Measurements from ENCODE around the gene PHF20.
"Not testable (repeated sequence)": the region's sequence is repeated elsewhere in the genome, so short reads cannot be mapped to it uniquely, and the experiment has no call there.

Gene PHF20

DNA sequence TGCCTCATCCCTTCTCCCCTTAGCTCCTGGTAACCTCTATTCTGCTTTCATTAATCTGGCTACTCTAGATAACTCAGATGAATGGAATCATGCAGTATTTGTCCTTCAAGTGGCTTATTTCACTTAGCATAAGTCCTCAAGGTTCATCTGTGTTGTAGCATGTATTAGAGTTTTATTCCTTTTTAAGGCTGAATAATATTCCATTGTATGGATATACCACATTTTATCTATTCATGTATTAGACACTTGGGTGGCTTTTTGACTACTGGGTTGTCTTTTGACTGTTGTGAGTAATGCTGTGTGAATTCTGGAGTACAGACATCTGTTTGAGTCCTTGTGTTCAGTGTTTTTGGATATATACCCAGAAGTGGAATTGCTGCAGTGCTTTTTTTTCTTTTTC, 58.4 kb downstream of the PHF20 start:
- H3K4me3 ChIP-seq (ENCODE audit: low read depth, low read length): no peak overlapping the region
- no peak for DNase-seq (ENCODE audit: low read depth)

DNA sequence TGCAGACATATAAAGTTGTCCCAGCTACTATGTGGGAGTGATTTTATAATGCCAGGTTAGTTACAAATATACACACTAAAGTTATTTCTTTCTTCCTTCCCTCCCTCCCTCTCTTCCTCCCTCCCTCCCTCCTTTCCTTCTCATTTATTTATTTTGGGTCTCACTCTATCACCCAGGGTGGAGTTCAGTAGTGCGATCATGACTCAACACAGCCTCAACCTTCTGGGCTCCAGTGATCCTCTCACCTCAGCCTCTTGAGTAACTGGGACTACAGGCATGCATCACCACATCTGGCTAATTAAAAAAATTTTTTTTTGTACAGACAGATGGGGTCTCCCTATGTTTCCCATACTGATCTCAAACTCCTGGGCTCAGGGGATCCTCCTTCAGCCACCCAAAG, 59.2 kb downstream of the PHF20 start:
- no peak overlapping the region for H3K4me3 ChIP-seq (ENCODE audit: low read depth, low read length)
- DNase-seq (ENCODE audit: low read depth): no peak

DNA sequence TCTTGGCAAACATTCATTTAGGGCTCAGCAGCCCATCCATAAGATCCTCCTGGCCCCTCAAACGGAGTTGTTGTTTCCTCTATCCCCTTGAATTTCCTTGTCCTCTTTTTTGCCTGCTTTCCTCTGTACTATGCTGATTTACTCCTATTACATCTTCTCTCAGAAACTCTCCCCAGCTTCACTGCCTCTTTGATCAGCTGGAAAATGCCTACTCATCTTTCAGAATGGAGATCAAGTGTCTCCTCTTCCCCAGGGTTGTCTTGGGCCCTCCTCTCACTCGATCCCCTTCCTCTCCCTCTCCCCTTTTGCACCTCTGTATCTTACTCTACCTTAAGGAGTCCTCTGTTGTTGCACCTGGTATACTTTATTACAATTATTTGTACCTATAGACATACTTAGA, 60.2 kb downstream of the PHF20 start:
- H3K4me3 ChIP-seq (ENCODE audit: low read depth, low read length): no peak overlapping the region
- DNase-seq (ENCODE audit: low read depth): no peak

DNA sequence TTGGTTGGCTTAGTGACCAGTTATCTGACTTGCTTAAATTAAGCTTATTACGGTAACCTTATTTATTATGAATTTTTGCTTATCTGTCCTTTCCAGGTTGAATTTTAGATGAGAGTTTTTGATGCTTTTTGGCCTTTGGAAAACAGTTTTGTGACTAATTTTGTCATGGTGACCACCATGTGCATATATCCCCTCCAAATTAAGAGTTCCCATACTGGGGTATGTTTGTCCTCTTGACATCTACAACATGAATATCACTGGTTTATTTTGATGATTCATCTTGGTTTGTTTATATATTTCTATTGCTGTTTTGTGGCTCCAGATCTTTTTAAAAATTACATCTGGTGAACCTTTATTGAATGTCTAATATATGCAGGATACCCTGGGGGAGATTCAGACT, 61.4 kb downstream of the PHF20 start:
- DNase-seq (ENCODE audit: low read depth): no peak

DNA sequence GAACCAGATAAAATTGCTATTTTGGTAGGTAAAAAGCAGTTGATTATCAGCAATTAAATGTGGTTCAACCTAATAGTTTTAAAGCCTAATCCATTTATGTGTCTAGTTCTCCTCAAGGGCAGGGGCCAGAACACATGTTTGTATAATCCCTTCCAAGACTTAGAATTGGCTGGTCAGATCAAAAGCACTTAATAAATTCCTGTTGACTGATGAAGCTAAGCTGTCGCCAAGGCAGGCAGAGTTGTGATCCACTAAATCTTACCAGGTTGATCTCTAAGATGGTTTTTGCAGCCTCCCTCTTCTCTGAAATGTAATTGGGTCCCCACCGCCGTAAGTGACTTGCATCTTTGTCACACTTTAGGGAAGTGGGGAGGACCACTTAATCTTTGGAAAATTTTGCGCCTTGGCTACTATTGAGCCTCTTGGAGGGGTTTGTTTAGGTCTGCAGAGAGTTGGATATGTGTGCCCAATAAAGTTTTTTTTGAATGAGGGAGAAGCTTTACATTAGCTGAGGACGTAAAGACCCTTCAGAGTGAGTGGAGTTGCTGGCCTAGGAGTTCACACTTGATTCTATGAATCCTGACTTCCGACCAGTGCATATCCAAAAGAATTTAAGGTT, 65.9 kb downstream of the PHF20 start:
- H3K4me3 ChIP-seq (ENCODE audit: low read depth, low read length): no peak overlapping the region
- no peak for DNase-seq (ENCODE audit: low read depth)

More for the DNA sequence above, 61.4 kb downstream of the PHF20 start:
- no peak overlapping the region for H3K4me3 ChIP-seq (ENCODE audit: low read depth, low read length)

DNA sequence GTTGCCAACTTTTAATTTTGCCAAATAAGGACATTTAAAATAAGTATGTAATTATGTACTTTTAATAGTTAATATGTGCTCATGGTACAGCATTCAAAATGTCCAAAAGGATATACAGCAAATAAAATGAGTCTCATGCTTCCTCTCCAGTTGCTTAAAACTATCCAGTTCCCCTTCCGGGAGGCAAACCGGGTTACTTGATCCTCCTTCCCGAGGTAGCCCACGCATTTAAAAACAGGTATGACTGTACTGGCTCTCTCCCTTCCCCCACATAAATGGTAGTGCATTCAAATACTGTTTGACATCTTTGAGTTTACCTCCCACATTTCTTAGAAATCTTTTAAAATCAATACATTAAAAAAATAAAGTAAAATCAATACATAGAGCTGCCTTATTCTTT, 66.4 kb downstream of the PHF20 start:
- no peak for DNase-seq (ENCODE audit: low read depth)
- H3K4me3 ChIP-seq (ENCODE audit: low read depth, low read length): no peak overlapping the region

DNA sequence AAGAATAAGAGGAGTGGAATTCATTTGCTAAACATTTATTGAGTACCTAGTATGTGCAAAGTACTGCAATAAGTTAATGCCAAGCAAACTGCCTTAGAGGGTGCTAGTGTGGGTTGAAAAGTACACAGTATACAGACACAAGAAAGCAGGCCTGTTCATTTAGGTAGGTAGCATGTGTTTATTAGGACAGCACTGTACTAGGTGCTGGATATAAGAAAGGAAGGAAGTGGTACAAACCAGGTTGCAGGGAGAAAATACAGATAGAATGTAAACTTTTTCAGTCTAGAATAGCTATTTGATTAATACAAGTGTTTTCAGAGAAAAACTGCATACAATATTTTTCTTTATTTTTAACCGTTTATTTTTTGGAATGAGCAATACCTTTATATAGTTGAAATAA, 68.1 kb downstream of the PHF20 start:
- no peak for DNase-seq (ENCODE audit: low read depth)
- H3K4me3 ChIP-seq (ENCODE audit: low read depth, low read length): no peak overlapping the region

DNA sequence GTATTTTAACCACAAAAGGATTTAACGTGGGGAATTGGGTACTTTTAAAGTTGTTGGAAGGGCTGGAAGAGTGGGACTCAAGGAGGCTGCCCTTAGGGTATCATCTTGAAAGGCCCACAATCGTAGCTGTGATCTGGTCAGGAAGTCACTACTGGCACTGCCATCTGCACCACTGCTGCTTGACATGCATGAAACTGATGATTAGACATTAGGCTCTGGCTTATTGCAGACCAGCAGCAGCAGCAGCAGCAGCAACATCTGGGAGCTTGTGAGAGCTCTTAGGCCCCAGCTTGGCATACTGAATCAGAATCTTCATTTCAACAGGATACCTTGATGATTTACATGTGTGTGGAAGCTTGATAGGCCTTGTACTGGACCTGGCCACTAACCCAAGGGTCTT, 68.6 kb downstream of the PHF20 start:
- no peak for DNase-seq (ENCODE audit: low read depth)
- no peak overlapping the region for H3K4me3 ChIP-seq (ENCODE audit: low read depth, low read length)

DNA sequence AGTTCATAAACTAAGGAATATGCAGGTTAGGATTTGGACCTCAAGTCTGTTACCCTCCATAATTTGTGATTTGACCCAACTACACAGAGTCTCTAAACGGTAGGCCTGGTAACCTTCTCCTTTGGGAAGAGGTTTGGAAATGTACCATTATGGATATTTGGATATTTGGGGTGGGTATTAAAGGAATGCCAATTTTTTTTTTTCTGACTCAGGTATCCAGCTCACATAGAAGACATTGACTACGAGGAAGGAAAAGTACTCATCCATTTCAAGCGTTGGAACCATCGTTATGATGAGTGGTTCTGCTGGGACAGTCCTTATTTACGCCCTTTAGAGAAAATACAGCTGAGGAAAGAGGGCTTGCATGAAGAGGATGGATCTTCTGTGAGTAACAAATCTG, 70.5 kb downstream of the PHF20 start:
- DNase-seq (ENCODE audit: low read depth): no peak
- no peak overlapping the region for H3K4me3 ChIP-seq (ENCODE audit: low read depth, low read length)

DNA sequence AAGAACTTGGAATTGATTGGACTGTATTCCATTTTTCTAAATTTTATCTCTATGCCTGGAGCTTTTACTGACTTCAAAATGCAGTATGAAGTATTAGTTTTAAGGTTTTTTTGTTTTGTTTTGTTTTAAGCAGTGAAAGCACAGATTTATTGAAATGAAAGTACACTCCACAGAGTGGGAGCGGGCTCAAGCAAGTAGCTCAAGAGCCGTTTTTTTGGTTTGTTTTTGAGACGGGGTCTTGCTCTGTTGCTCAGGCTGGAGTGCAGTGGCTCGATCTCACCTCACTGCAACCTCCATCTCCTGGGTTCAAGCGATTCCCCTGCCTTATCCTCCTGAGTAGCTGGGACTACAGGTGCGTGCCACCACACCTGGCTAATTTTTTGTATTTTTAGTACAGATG, 72.1 kb downstream of the PHF20 start:
- H3K4me3 ChIP-seq (ENCODE audit: low read depth, low read length); DNase-seq (ENCODE audit: low read depth): not testable (repeated sequence)

DNA sequence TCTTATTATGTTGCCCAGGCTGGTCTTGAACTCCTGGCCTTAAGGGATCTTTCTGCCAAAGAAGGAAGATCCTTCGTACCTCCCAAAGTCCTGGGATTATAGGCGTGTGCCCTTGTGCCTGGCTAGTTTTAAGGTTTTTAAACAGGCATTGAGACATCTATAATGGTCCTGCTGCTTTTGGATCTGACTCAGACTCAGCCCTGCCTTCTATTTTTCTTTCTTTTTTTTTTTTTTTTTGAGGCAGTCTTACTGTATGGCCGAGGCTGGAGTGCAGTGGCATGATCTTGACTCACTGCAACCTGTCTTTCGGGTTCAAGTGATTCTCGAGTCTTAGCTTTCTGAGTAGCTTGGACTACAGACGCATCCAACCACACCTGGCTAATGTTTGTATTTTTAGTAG, 73.7 kb downstream of the PHF20 start:
- H3K4me3 ChIP-seq (ENCODE audit: low read depth, low read length): no peak overlapping the region
- no peak for DNase-seq (ENCODE audit: low read depth)

DNA sequence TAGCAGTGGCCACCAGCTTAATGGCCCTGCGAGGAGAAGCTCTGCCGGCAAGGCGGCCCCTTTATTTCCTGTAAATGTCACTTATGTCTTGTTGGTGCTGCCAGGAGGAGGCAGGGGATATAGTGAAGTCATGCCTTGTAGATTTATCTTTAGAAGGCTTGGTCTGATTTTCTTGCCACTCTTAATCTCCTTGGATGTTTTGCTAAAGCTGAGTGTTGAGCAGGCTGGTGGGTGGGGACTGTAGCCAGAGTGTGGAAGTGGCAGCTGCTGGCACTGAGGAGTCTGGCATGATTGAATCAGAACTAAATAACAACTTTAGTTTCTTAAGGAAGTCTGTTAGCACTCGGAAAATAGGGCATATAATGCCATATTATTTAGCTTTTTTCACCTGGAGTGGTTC, 77.9 kb downstream of the PHF20 start:
- H3K4me3 ChIP-seq (ENCODE audit: low read depth, low read length): no peak overlapping the region
- DNase-seq (ENCODE audit: low read depth): no peak

DNA sequence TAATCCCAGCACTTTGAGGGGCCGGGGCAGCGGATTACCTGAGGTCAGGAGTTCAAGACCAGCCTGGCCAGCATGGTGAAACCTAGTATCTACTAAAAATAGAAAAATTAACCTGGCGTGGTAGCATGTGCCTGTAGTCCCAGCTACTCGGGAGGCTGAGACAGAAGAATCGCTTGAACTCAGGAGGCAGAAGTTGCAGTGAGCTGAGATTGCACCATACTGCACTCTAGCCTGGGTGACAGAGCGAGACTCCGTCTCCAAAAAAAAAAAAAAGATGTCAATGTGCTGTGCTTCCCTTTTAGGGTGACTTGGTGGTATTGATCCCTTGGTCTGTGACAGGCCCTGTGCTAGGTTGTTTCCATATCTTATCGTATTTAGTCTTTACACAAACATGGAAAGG, 79.8 kb downstream of the PHF20 start:
- H3K4me3 ChIP-seq (ENCODE audit: low read depth, low read length); DNase-seq (ENCODE audit: low read depth): not testable (repeated sequence)

DNA sequence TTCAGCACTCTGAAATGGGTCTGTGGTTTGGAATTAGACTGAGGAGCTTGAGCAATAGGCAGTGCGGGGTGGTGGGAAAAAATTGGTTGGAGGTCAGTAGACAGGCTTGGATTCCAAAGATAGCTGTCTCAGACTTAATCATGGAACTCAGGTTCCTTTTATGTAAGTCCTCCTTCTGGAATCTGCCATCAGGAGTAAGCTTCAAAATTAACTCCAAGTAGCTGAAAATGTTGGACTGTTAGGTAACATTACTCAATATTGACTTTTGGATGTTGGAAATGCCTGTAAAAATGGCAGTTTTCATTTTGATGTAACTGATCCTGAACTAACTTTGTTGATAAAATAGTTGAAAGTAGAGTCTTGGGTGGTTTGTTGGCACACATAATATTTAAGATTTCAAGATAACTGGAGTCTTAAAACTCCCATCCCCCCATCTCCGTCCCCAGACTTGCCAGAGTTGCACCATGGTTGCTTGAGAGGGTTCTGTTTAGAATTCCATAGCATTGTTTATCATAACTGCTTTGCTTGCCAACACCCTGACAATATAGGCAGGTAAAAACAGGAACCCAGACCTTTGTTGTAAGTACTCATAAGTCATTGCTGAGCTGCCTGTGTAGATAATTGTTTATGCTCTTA, 83.0 kb downstream of the PHF20 start:
- no peak overlapping the region for H3K4me3 ChIP-seq (ENCODE audit: low read depth, low read length)
- DNase-seq (ENCODE audit: low read depth): no peak

DNA sequence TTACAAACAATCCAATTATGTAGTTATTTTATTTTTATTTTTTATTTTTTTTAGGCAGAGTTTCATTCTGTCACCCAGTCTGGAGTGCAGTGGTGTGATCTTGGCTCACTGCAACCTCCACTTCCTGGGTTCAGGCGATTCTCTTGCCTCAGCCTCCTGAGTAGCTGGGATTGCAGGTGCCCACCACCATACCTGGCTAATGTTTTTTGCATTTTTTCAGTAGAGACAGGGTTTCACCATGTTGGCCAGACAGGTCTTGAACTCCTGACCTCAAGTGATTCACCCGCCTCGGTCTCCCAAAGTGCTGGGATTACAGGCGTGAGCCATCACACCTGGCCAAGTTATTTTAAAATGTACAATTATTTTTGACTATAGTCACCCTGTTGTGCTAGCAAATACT, 83.8 kb downstream of the PHF20 start:
- DNase-seq (ENCODE audit: low read depth); H3K4me3 ChIP-seq (ENCODE audit: low read depth, low read length): not testable (repeated sequence)

DNA sequence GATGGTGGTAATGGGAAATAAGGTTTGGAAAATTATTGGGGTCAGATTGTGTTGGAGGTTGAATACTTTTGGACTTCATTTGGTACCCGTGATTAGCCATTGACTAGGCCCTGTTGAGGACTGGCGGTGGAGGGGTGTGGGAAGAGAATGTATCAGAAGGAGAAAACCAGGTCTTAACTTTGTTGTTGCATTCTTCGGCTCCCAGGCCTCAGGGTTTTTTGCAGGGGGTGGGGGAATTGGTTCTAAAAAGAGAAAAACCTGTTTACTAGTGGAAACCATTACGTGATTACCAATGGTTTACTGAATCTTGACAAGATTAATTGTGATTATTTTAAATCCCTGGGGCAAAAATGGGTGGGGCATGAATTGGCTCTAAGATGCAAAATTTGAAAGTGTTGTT, 85.1 kb downstream of the PHF20 start:
- H3K4me3 ChIP-seq (ENCODE audit: low read depth, low read length): no peak overlapping the region
- no peak for DNase-seq (ENCODE audit: low read depth)

DNA sequence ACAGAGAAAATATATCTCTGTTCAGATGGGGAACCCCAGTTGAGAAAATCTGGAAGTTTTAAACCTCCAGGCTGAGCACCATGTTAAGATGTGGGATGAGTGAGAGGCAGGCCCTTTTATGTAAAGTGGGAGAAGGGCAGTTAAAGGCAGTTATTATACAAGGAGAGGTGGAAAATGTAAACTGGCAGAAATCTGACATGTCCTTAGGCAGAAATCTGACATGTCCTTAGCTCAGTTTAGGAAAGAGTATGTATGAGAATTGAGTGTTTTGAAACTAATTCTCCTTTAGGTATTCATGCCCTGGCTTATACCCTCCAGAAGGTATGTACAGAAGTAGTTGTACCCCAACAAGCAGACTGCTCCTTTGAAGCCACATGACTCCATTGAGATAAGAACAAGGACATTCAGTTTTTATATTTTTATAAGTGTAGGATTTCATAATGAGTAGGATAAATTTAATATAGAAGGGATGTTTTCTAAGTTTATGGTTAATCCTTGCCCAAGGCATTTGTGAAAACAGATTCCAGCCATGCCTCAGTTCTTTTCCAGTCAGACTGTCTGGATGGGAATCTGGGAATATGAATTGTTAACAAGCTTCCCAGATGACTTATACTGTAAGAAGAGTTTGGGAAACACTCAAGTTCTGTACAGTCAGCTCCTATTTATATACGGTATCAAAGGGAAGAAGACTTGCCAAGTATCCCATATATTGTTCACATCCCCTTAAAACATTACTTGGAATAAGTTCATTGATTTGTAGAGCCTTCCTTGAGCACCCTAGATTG, 94.8 kb downstream of the PHF20 start:
- H3K4me3 ChIP-seq (ENCODE audit: low read depth, low read length): no peak overlapping the region

DNA sequence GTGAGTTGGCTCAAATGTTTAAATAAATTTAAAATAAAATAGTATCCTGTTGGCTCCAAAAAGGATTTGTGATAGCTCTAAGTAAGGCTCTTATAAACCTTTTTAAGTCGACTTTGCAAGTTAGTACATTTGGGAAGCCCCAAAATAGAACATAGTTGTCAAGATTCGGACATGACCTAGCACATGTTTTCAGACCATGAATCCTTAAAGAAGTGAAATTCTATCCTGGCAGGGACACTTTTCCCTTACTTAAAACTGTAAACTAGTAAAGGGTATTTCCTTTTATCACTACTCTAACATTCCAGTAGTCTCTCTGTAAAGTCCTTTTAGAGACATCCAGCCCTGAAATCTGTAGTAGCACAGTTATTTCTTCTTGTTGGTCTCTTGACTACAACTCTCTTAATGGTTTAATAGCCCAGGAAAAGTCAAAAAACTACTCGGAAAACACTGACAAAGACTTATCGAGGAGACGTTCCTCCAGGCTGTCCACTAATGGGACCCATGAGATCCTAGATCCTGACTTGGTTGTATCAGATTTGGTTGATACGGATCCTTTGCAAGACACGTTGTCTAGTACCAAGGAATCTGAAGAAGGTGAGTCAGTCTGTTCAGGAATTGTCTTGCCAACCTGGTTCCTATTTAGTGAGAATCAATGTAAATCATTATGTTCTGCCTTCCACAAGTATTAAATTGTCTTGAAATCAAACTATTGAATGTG, 98.9 kb downstream of the PHF20 start:
- no peak overlapping the region for H3K4me3 ChIP-seq (ENCODE audit: low read depth, low read length)
- no peak for DNase-seq (ENCODE audit: low read depth)

More for the DNA sequence above, 94.8 kb downstream of the PHF20 start:
- DNase-seq (ENCODE audit: low read depth): no peak

DNA sequence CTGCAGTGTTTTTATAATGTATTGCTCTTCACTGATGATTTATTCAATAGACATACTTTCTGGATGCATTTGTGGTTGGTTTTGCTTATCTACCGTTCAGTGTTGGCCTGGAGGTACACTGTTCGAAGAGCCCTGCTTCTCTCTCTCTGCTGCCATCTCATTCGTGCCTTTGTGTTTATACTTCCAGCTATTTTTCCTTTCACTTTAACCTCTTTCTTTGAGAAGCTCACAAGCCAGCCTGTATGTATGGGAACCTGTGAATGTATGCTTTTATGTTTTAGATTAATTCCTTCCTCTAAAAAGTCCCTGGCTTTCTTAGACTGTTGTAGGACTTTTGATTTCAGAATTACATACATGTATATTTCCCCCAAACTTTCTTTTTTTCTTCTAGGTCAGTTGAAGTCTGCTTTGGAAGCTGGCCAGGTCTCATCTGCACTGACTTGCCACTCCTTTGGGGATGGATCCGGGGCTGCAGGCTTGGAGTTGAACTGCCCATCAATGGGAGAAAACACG, 99.5 kb downstream of the PHF20 start:
- H3K4me3 ChIP-seq (ENCODE audit: low read depth, low read length): no peak overlapping the region
- DNase-seq (ENCODE audit: low read depth): no peak

DNA sequence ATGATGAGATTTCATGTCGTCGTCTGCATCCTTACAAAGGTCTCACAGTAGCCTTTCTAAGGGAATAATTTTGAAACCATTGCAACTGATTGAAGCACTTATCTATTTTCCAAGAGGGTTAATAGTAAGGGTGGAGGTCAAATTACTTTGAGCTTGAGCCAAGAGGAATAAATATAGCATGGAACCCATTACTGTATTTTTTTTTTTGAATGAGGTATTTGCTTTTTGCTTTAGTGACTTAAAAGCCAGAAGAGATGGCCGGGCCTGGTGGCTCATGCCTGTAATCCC, 104.2 kb downstream of the PHF20 start:
- H3K4me3 ChIP-seq (ENCODE audit: low read depth, low read length): no peak overlapping the region
- no peak for DNase-seq (ENCODE audit: low read depth)
